Activated gamma-delta T cell (primary cell): ENCODE data around the gene TUB.

Source experiments
- DNase-seq: peaks from one replicate; lab custom pipeline; 2025; lab: John Stamatoyannopoulos, UW
- total RNA-seq, 2 donors: gene quantifications; one replicate each; lab custom pipeline; 2026; lab: John Stamatoyannopoulos, UW

TUB gene, protein sequence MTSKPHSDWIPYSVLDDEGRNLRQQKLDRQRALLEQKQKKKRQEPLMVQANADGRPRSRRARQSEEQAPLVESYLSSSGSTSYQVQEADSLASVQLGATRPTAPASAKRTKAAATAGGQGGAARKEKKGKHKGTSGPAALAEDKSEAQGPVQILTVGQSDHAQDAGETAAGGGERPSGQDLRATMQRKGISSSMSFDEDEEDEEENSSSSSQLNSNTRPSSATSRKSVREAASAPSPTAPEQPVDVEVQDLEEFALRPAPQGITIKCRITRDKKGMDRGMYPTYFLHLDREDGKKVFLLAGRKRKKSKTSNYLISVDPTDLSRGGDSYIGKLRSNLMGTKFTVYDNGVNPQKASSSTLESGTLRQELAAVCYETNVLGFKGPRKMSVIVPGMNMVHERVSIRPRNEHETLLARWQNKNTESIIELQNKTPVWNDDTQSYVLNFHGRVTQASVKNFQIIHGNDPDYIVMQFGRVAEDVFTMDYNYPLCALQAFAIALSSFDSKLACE
- total RNA-seq, result 0.92 to 1.7 reads per million in 2 donors

DNA sequence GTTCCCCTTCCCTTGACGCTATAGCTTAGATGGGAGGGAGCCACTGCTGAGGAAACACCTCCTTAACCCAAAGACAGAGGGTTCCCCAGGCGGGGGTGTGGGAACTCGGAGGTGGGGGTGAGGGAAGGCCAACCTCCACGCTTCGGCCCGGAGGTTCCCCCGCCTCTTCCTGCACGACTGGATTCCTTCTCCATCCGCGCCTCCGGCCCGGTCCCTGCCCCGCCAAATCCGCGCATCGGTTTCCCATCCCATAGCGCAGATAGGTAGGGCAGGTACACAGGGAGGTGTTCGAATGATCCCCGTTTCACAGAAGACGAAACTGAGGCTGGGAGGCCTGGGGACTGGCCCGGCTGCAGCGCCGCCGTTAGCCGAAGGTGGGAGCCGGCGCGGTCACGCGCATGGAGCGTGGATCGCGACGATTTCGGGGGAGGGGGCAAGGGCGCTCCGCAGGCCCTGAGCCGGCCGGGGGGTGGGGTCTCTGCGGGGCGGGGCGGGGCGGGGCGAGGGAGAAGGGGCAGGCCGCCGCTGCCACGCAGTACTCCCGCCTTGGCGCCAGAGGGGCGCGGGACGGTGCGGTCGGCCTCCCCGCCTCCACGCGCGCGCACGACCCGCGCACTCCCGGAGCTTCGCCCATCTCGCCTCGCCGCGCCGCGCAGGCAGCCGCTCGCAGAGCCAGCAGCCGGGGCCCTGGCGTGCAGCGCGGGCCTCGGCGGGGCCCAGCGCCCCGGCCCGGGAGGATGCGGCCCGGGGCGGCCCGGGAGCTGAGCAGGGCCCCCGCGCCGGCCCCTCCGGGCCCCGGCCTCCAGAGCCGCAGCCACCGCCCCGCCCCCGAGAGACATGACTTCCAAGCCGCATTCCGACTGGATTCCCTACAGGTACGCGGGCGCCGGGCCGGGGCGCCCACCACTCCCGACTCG, at the start of gene TUB:
TUB (plus strand) TSS at position 538 of the 917 bp plus-strand sequence; CDS start at position 838, 300 bp downstream.
- no peak for DNase-seq

DNA sequence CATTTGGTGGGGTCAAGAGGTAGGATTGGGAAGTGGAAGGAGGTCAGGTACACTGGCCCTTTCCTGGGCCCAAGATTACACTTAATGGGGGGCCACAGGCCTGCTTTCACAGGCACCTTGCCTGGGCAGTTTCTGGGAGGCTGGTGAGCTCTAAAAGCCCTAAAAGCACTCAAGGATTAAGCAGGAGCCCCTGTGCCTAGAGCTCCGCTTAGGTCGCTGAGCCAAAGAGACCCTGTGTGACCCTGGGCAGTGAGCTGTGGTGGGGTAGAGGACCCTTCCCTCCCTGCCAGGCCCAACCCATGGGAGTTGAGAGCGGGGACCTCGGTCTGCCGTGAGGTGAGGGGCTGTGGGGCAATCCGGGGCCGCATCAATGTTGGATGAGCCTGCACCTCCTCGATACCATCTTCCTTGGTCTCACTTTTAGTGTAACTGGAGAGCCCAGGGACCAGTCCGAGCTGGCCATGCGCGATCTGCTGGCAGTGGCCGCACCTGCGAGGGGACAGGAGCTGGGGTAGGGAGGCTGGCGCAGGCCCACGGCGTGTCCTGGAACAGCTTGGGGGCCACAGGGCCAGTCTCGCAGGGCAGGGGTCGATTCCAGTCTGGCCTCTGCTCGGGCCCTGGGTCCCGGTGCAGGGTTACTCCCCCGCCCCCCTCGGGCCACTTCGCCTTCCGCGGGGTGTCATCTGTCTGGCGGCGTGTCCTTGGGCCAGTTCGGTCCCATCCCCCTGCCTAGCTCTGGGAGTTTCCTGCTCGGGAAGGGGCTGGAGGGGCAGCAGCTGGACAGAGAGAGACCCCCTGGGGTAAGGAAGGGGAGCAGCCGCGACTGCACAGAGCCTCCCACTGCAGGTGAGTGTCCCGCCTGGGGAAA, 49.5 kb upstream of the TUB start:
- no peak for DNase-seq

- no peak for DNase-seq
Measured at GRCh38 chr11:8032122-8032521, 48.9 kb upstream of the TUB start.

GRCh38 chr11:8032576-8033304, 48.3 kb upstream of the TUB start:
- no peak for DNase-seq

GRCh38 chr11:8033305-8034105, 47.5 kb upstream of the TUB start:
- no peak for DNase-seq

DNA sequence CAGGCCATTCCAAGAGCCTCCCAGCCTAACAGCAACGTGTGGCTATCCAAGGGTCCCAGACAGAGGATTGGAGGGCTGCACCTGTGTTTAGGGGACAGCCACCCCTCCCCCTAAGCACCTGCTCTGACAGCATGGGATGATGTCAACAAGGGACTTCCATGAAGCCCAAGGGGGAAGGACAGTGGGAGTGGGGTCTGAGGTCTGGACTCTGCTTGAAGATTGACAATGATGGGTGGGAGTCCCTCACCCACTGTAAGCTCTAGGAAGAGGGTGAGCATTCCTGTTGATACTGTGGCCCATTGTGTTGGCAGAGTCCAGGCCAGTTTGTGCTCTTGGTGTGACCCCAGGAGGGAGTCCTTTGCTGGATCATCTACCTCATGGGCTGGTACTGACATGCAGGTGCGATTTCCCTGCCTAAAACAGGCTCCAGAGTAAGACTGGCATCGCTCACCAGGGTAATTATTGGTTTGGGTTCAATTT, 46.9 kb upstream of the TUB start:
- no peak for DNase-seq

DNA sequence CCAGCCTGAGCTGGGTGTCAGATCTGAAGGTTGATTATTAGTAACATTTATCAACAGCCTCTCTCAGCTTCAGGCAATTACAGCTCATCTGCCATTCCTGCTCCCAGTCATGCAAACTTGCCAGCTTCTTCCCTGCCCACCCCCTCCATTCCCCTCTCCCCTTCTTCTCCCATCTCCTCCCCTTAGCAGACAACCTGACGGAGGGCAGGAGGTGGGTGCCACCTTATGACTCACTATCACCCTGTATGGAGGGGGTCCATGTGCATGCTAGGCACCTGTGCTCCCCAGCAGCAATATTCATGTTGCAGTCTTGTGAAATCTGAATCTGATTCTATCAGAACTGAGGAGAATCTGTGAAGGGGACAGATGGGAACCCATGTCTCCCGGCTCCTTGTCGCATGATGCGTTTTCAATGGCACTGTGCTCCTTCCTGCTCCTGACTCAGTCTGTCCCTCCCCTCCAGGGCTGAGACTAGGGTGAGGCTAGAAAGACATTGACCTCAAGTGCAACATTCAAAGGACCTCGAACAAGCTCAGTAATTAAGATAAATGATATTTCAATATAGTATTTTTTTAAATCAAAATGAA, 46.3 kb upstream of the TUB start:
- no peak for DNase-seq

GRCh38 chr11:8035200-8035855, 45.7 kb upstream of the TUB start:
- no peak for DNase-seq

GRCh38 chr11:8036002-8036802, 44.8 kb upstream of the TUB start:
- no peak for DNase-seq

DNA sequence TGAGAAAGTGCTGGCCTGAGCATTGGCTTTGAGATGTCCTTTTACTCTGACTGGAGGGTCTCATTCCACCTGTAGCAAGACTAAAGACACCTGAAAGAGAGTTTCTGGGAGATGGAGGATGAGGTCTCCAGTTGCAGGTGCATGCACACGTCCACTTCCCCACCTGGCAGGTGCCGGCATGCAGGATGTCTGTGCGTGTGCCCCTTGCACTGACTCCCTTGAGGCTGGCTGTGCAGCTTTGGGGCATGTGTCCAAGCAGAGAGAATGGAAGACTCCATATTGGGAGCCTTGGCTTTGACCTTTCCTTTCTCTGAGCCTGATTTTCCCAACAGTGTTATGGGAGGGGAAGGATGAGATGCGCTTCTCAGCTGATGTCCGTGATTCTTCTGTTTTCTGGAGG, 44.0 kb upstream of the TUB start:
- no peak for DNase-seq

DNA sequence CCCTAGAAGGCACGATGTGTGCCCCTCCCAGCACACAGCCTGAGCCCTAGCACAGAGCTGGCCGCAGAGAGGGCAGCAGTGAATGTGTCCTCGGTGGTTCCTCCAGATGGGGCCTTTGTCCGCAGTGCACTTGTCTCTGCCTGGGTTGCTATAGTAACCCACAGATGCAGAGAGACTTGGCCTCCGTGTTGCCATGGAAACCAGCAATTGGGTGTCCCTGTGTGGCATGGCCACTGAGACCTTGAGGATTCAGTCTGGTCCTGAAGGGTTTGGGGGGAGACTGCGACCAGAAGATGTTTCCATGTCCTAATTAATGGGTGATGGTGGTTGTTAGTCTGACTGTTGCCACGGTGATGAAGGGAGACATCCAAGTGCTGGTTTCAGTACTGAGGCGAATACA, 42.6 kb upstream of the TUB start:
- no peak for DNase-seq

DNA sequence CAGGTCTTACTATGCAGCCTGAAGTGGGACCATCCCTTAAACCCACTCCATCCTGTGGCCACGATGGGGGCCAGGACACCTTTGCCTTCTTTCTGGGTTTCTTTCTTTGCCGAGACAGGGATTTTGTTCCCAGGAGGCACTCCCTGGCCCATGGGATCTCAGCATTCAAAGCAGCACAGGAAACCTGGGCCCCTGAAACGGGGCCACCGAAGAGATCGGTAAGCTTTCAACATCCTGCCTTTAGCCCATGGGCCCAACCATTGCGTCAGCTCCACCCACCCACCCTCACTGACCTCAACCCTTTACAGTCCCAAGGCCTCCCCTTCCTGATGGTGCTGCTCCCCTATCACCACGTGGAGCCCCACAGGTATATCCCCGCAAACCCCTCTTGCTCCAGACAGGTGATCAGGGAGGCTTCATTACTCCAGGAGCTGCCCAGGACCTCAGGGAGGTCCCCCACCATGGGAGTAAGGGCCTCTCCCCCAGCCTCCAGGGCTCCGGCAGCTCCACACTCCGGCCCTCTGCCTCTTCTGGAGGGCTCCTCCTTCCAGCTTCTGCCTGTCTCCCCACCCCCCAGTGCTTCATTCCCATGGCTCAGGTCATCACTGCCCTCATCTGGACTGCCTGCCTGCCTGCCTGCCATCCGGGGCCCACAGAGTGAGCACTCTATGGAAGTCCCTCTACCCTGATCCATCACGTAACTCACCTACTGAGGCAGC, 42.0 kb upstream of the TUB start:
- DNase-seq, result no peak

DNA sequence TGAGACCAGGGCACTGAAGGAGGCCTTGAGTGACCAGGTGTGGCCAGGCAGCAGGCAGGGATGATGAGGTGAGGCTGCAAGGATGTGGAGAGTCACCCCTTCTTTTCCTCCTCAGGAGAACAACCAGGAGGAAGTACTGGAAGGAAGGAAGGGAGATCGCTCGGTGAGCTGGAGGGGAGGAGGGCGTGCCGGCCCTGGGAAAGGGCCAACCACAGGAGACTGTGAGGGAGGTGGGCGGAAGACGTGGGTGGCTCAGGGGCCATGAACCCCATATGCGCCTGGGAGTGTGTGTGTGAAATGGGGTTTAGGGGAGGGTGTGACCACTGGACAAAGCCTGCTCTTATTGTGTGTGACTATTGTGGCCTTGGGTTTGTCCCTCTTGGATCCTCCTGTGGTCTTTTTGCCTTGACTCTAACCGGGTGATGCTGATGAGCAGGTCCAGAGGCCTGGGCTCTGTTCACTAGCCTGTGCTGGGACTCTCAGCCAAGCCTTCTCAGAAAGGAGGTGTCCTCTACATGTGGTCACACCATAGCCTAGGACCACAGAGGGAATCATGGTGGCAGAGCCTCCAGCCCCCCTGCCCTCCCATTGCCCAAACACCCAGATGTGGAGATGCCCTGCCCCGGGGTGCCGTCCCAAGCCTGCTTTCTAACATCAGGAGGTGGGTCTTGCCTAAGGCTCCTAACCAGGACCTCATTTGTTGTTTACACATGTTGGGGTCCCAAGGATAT, 41.3 kb upstream of the TUB start:
- DNase-seq, result no peak

DNA sequence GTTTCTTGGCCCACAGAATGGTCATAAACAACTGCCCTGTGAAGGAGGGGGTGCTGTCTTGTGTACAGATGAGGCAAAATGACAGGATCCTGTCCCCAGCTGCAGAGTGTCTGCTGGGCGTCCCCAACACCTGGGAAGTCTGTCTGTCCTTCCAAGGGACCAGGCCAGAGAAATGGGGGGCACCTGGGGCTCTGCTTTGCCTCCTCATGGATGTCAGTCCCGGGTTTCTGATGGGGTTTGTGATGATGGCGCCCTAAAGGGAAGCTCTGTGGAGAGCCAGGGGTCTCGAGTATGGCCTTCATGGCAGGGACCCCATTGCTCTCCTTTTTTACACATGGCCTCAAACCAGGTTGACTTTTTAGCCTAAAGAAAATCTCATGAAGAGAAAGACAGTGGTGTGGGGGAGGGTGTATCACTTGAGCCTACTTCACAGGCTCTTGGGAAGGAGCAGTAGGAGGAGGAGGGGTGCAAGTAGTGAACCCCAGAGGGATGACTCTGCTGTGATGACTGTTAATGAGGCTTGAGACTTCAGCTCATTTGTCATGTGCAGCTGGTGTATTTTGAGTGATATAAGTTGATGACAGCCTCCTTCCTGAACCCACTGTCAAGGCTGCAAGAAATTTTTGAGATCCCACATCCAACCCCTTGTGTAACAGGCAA, 40.6 kb upstream of the TUB start:
- no peak for DNase-seq

GRCh38 chr11:8040921-8041285, 40.1 kb upstream of the TUB start:
- no peak for DNase-seq

DNA sequence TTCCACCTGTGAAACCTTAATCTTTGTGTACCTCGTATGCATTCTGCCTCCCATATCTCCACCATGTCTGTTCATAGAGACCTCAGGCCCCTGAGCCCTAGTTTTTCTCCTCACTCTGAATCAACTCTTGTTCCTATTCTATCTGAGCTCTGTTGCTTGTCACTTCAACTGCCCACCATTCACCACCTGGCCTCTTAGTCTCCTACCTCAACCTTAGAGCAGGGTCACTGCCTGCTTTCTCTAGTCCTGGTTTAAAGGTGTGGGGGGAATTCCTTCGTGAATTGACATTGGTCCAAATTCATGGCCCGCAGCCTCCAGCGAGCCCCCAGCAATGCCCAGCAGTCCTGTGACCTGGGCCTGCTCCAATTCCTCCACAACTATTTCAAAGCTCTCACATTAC, 39.4 kb upstream of the TUB start:
- DNase-seq, result no peak
